Heart right ventricle (tissue), 16 donors: ENCODE measurements around the gene TSPAN18. TPM values are rescaled to one million over a fixed set of nuclear protein-coding genes. Genes with fewer than 3 reads are reported as not detected.

ENCODE experiments used
- ATAC-seq, 8 donors: fragments of 200-7000 bp; cut with Tn5 transposase; one replicate each; pipeline ENCODE4 v1.9.1; 2020; ENCODE audit warnings: mild to moderate bottlenecking in 8 of 8, moderate library complexity in 8 of 8, moderate number of reproducible peaks in 1 of 8
- DNase-seq, 2 donors: peaks; one replicate each; pipeline ENCODE4 v3.0.0-alpha.2; 2020
- H3K27ac ChIP-seq, 10 donors: fragments of 200-600 bp; sonication (generic) in 2 of 10; one replicate each; pipeline versions ENCODE4 v1.5.0 to v1.8.0; 2020 to 2022; ENCODE audit warnings: mild to moderate bottlenecking in 3 of 10
- H3K27me3 ChIP-seq, 7 donors: fragments of 200-600 bp; one replicate each; pipeline ENCODE4 v1.8.0; 2021 to 2022; ENCODE audit warnings: mild to moderate bottlenecking in 2 of 7
- H3K36me3 ChIP-seq, 9 donors: fragments of 200-600 bp; sonication (generic) in 1 of 9; one replicate each; pipeline versions ENCODE4 v1.5.0 to v1.8.0; 2020 to 2022; ENCODE audit warnings: mild to moderate bottlenecking in 2 of 9
- H3K4me1 ChIP-seq, 9 donors: fragments of 200-600 bp; sonication (generic) in 1 of 9; one replicate each; pipeline versions ENCODE4 v1.5.0 to v1.8.0; 2020 to 2022; ENCODE audit warnings: mild to moderate bottlenecking in 4 of 9
- H3K4me3 ChIP-seq, 10 donors: fragments of 200-600 bp; sonication (generic) in 2 of 10; one replicate each; pipeline versions ENCODE4 v1.5.0 to v1.8.0; 2020 to 2022; ENCODE audit warnings: mild to moderate bottlenecking in 7 of 10, moderate library complexity in 2 of 10
- H3K9me3 ChIP-seq, 11 donors: fragments of 200-600 bp in 10 of 11; sonication (generic) in 2 of 11; one replicate each; pipeline versions ENCODE4 v1.5.0 to v1.8.0; 2013 to 2022; ENCODE audit warnings: mild to moderate bottlenecking in 2 of 11, control low read depth in 1 of 11, moderate library complexity in 1 of 11
- WGBS, 2 donors: extraction: QIAGEN DNeasy Blood & Tissue Kit; methylation state at CpG; one replicate each; pipeline ENCODE4 v1.1.7; 2013; ENCODE audit warnings: inconsistent platforms in 1 of 2; 5-methylcytosine and 5-hydroxymethylcytosine counted together
- intact Hi-C, 10 donors: fragments of 100-400 bp; cut with DNase I; formaldehyde crosslinking; loops; one replicate each; pipeline versions ENCODE4 v1.11.1 to v1.14.2; 2022
- polyA plus RNA-seq, 2 donors: library from polyadenylated mRNA; stranded (reverse); fragments of 200-250 nt; gene quantifications; one replicate each; pipeline ENCODE4 v1.2.3, GENCODE V29; 2013
- total RNA-seq, 10 donors: library from RNA; stranded (reverse); fragmentation: NEBNext Ultra II Directional in 3 of 10; extraction: Animal tissue kit (Norgen Biotek cat#: 25700) in 3 of 10; gene quantifications; one replicate each; pipeline versions ENCODE4 v1.2.1 to v1.2.4, GENCODE V29; 2021 to 2023
- TF ChIP-seq, protein P1 (sequence below), 9 donors: fragments of 200-600 bp; sonication (generic) in 2 of 9; IDR thresholded peaks; one replicate each; pipeline versions ENCODE4 v1.5.0 to v1.8.0; 2021 to 2022; ENCODE audit warnings: antibody characterized with exemption in 9 of 9, mild to moderate bottlenecking in 5 of 9, moderate library complexity in 1 of 9
- donor health status: Arrhythmogenic right ventricular cardiomyopathy.
- donor health status: ischemic (EF 13 %, LVEDD 7.1; RV severe dilation, severe dysfunction).
- donor health status: healthy with polysubstance abuse.
- donor health status: DM: no; HTN: yes; CAD: no.
- donor health status: DM: no; HTN: no; CAD: no.
- donor health status: ischemic (EF 25% LVEDD 6.9; RV normal size, moderate dysfunction).
- donor health status: ischemic (EF 25% LVEDD 5.7; RV mildly dilated, moderate dysfunction).
- donor health status: healthy.
- donor health status: DM: yes; HTN: yes; CAD: no.
- donor health status: Ischemic cardiomyopathy.
- donor health status: ischemic (EF 35%, LVEDD 5.7; RV mildly dilated, moderate dysfunction).
- donor health status: nonischemic (EF 11% LVEDD 7.7; RV severe dilation, severe dysfunction).
- donor health status: DM: yes; HTN: yes; CAD: no.
- donor health status: PGD.
- donor health status: ischemic (EF 29% LVEDD 5.4; RV normal size, mild dysfunction).
- donor health status: nonischemic (EF 23%, LVEDD 6.1; RV moderate dilation, normal function).

The TSPAN18 gene
- total and polyA plus RNA-seq, 12 donors, result 37.7 to 140 (median 92.9) TPM

DNA sequence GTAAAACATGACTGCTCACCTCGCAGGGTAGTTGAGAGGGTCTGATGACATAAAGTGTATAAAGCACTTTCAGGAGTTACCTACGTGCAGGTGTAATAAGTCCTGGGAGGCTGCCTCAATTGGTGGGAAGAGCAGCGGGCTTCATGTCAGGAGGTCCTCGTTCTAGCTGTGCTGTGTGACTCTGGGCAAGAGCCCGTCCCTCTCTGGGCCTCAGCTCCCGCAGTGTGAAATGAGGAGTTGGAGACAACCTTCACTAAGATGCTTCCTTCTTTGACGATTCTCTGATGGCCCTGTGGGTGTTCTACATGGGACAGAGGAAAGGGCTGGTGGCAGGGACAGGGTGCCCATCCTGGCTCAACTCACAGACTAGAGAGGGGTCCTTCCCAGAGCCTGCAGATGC lies 166.1 kb downstream of the TSPAN18 start:
- Histone ChIP-seq H3K36me3 (peaks cover 0 to 8% (median 0%) of the 10 kb centered on the region in 9 donors), H3K4me1 (peaks cover 0 to 50% (median 21%) of the 10 kb centered on the region in 9 donors), H3K9me3 (no peaks in the 10 kb centered on the region), H3K27ac (peak overlapping the region in 7 of 10 donors; percentile 17 to 68 (median 49)), H3K27me3 (no peaks in the 10 kb centered on the region), H3K4me3 (no peak overlapping the region)
- WGBS, 2 donors, result 89 to 96% methylated on average over 7 of the region's 7 CpGs
- intact Hi-C loops, result loop anchor here in 9 of 10 donors (1.0 to 10.0 kb wide), 8 partner anchors 108 to 271 kb away; partner anchors contain the start of gene TSPAN18 (in 2 of the 9)
- DNase-seq (no peak), ATAC-seq (peak in 2 of 8 donors; percentile 4 to 8)
- TF ChIP-seq, protein P1, sequence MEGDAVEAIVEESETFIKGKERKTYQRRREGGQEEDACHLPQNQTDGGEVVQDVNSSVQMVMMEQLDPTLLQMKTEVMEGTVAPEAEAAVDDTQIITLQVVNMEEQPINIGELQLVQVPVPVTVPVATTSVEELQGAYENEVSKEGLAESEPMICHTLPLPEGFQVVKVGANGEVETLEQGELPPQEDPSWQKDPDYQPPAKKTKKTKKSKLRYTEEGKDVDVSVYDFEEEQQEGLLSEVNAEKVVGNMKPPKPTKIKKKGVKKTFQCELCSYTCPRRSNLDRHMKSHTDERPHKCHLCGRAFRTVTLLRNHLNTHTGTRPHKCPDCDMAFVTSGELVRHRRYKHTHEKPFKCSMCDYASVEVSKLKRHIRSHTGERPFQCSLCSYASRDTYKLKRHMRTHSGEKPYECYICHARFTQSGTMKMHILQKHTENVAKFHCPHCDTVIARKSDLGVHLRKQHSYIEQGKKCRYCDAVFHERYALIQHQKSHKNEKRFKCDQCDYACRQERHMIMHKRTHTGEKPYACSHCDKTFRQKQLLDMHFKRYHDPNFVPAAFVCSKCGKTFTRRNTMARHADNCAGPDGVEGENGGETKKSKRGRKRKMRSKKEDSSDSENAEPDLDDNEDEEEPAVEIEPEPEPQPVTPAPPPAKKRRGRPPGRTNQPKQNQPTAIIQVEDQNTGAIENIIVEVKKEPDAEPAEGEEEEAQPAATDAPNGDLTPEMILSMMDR (IDR thresholded peaks at IDR 0.05), result no peak

DNA sequence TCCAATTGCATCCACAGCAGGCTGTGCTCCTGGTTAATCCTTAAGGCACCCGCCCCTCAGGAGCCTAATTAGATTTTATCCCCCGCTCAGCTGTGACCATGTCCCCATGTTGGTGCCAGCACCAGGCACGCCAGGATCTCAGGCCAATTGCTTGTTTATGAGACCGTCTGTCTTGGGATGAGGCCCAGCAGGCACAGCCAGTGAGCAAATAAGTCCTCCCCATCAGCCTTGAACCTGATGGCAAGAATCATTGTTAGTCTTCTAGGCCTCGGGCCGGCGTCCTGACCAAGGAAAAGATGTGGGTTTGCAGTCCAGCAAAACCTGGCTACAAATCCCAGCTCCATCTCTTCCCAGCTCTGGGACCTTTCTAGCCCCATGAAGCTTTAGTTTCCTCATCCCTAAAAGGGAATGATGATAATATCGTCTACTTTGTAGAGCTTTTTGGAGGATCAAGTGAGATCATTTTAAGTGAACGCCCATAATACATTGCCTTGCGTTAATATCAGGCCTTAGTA lies 166.6 kb downstream of the TSPAN18 start:
- Histone ChIP-seq H3K4me1 (peaks cover 0 to 44% (median 20%) of the 10 kb centered on the region in 9 donors), H3K27ac (peak overlapping the region in 9 of 10 donors; percentile 17 to 68 (median 42)), H3K4me3 (no peak overlapping the region), H3K36me3 (peaks cover 0 to 14% (median 3%) of the 10 kb centered on the region in 9 donors), H3K27me3 (no peaks in the 10 kb centered on the region), H3K9me3 (peaks cover 0 to 1% (median 0%) of the 10 kb centered on the region in 11 donors)
- TF ChIP-seq, protein P1 (IDR thresholded peaks at IDR 0.05), result no peak
- intact Hi-C loops, result loop anchor here in 9 of 10 donors (1.0 to 10.0 kb wide), 8 partner anchors 109 to 271 kb away; partner anchors contain the start of gene TSPAN18 (in 2 of the 9)
- 51 to 60% methylated on average over 10 of the region's 10 CpGs for WGBS, 2 donors
- peak in 6 of 8 donors; percentile 1 to 64 (median 26) for ATAC-seq
- DNase-seq, result no peak

DNA sequence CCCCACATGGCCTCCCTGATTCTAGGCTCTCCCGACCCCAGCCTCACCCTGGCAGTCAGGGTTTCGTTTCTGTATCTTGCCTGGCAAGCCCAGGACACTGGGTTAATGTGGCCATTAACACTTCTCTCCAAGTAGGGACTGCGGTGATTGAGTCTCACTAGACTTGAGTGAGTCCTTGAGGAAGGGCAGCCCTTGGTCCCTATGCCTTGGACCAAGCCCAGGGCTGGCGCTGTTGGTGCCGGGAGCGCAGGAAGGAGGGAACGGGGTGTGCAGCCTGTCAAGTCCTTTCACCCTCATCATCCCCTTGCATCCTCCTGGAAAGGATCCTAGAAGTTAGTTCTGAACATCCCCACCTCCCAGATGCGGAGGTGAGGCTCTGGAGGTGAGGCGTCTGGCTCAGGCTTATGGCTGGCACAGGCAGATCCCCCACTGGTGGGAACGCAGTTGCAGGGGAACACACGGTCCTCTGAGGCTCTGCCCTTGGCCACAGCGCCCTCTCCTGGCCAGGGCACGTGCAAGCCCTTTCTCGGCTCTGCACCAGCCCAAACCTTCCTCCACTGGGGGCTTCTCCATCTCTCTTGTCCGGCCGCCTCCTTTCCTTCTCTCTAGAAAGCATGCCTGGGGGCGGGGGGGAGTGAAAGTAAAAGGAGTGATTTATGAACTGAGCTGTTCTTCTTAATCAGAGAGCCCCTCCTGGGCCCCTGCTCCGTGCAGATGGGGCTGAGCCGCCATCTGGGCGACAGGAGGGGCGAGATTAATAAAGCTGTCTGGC lies 167.3 kb downstream of the TSPAN18 start:
- peaks cover 0 to 39% (median 18%) of the 10 kb centered on the region in 9 donors for H3K4me1 ChIP-seq
- H3K27ac ChIP-seq, result peak overlapping the region in 9 of 10 donors; percentile 17 to 68 (median 42)
- intact Hi-C loops, result loop anchor here in 9 of 10 donors (1.0 to 10.0 kb wide), 9 partner anchors 109 to 272 kb away; partner anchors contain the start of gene TSPAN18 (in 2 of the 9)
- no peak overlapping the region for H3K4me3 ChIP-seq
- H3K36me3 ChIP-seq, result peaks cover 0 to 20% (median 5%) of the 10 kb centered on the region in 9 donors
- ATAC-seq, result peak; percentile 90 to 95 (median 92)
- H3K27me3 ChIP-seq, result no peaks in the 10 kb centered on the region
- DNase-seq, result peak; percentile 73 to 82
- 39% methylated on average over 21 of the region's 21 CpGs for WGBS, 2 donors
- TF ChIP-seq, protein P1 (IDR thresholded peaks at IDR 0.05), result peak; percentile 78 to 94 (median 90)
- peaks cover 0 to 7% (median 0%) of the 10 kb centered on the region in 11 donors for H3K9me3 ChIP-seq

DNA sequence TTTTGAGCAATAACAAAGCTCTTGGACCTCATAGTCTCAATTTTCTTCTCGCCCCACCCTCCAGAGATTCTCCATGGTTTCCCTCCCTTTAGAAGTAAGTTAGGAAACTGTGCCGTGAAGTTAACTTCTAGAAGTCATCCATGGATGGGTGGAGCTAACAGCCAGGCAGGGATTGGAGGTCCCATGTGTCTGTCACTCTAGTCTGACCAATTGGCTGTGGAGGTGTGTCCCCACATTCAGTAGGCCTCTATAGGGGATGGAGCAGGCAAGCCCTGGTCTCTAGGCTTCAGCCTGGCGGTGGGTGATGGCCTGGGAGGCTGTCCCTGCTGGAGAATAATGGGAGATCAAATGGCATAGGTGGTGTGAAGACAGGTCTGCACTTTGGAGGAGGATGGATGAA lies 173.2 kb downstream of the TSPAN18 start:
- ATAC-seq (peak in 6 of 8 donors; percentile 40 to 56 (median 48)), DNase-seq (no peak)

More for the DNA sequence above, 173.2 kb downstream of the TSPAN18 start:
- Histone ChIP-seq H3K27ac (no peak overlapping the region), H3K36me3 (peaks cover 0 to 24% (median 5%) of the 10 kb centered on the region in 9 donors), H3K4me3 (no peak overlapping the region), H3K4me1 (peaks cover 0 to 12% (median 0%) of the 10 kb centered on the region in 9 donors), H3K27me3 (no peaks in the 10 kb centered on the region), H3K9me3 (peaks cover 0 to 7% (median 0%) of the 10 kb centered on the region in 11 donors)
- WGBS, 2 donors, result 79 to 81% methylated on average over 3 of the region's 3 CpGs
- TF ChIP-seq, protein P1 (IDR thresholded peaks at IDR 0.05), result no peak
- intact Hi-C loops, result loop anchor here in 6 of 10 donors (5.0 to 10.0 kb wide), 8 partner anchors 115 to 345 kb away; partner anchors contain the start of gene TSPAN18 (in 3 of the 6)
